ENCODE results near the gene MKLN1. TPM values are rescaled to one million over a fixed set of nuclear protein-coding genes. Genes with fewer than 3 reads are reported as not detected.
"Not testable (repeated sequence)": the region's sequence is repeated elsewhere in the genome, so short reads cannot be mapped to it uniquely, and the experiment has no call there.

MKLN1 gene
- total RNA-seq, 2 experiments from 2014 or later = 38.5 TPM

DNA sequence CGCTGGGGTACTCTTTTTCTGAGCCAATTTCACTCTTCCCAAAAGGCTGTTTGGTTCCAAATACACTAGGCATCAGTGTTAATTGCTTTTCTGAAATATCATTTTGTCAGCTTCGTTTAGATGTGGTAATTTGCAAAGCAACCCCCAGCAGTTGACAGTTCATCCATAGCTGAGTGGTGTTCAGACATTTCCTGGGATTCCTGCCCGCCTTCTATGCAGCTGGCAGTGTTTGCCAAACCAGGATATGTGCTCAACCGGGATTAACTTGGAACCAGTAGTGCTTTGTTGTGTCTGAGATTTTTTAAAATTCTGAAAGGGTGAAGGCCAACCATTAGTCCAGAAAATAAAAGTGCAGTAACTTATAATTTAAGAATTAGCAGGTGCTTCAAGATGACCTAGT, 25.2 kb upstream of the MKLN1 start:
- H3K27me3 Mint-ChIP-seq = no peaks in the 10 kb centered on the region
- intact Hi-C loops (cut with micrococcal nuclease) = no loop called here
- H3K36me3 Mint-ChIP-seq (ENCODE audit: low read depth) = peaks cover 3% of the 10 kb centered on the region
- DNase-seq = no peak
- peaks cover 3% of the 10 kb centered on the region for H3K4me1 Mint-ChIP-seq (ENCODE audit: low read depth)
- CTCF ChIA-PET = interaction anchor here (0.7 to 1.7 kb wide), 9 partner anchors 10 to 405 kb away, joined by 3 to 5 read pairs (median 3); no protein-coding TSS in a partner anchor
- no peak for ATAC-seq
- H3K27ac Mint-ChIP-seq = no peak overlapping the region
- TF ChIP-seq, protein P1, sequence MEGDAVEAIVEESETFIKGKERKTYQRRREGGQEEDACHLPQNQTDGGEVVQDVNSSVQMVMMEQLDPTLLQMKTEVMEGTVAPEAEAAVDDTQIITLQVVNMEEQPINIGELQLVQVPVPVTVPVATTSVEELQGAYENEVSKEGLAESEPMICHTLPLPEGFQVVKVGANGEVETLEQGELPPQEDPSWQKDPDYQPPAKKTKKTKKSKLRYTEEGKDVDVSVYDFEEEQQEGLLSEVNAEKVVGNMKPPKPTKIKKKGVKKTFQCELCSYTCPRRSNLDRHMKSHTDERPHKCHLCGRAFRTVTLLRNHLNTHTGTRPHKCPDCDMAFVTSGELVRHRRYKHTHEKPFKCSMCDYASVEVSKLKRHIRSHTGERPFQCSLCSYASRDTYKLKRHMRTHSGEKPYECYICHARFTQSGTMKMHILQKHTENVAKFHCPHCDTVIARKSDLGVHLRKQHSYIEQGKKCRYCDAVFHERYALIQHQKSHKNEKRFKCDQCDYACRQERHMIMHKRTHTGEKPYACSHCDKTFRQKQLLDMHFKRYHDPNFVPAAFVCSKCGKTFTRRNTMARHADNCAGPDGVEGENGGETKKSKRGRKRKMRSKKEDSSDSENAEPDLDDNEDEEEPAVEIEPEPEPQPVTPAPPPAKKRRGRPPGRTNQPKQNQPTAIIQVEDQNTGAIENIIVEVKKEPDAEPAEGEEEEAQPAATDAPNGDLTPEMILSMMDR (IDR thresholded peaks at IDR 0.05) = no peak
- POLR2A ChIA-PET = interaction anchor here (1.1 kb wide), 1 partner anchor 12 kb away, joined by 3 read pairs; no protein-coding TSS in a partner anchor
- no peak overlapping the region for H3K4me3 Mint-ChIP-seq
- peaks cover 12% of the 10 kb centered on the region for H3K9me3 Mint-ChIP-seq

DNA sequence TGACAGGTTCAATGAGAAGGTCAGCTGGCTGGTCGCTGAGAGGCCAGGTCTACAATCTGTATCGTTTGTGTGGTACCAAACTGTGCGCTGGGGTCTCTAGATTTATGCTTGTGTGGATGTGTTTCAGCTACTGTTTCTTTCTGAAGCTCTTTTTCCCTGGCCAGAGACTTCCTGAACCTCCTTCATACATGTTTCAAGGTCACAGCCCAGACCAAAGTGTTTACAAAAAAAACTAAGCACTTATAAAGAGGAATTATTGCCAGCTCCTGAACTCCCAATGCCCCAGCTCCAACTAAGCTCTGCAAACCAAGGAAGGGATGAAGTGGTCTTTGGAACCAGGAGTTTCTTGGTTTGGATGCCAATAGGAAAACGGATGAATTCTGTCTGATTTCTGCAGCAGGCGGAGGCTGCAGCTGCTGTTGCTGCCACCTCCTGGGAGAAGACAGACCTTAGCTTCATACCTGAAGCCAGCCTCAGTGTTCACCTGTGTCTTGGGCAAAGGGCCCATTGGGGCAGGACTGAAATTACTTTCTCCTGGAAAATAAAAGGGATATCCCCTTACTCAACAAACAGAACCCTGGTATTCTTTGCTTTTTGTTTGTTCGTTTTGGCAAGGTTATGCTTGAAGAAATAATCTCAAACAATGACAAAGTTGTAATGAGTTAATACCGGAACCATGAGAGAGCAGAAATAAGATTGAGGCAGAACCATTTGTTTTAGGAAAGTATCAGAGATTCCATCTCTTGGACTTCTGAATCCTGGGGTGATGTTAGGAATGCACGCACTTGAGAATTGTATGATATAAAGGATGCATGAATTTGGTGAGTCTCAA, 24.6 kb upstream of the MKLN1 start:
- no peak for ATAC-seq
- peak; percentile 22 for DNase-seq
- peaks cover 3% of the 10 kb centered on the region for H3K36me3 Mint-ChIP-seq (ENCODE audit: low read depth)
- H3K4me1 Mint-ChIP-seq (ENCODE audit: low read depth) = peaks cover 3% of the 10 kb centered on the region
- peaks cover 14% of the 10 kb centered on the region for H3K9me3 Mint-ChIP-seq
- H3K4me3 Mint-ChIP-seq = no peak overlapping the region
- CTCF ChIA-PET = interaction anchor here (0.7 to 1.7 kb wide), 9 partner anchors 10 to 406 kb away, joined by 3 to 5 read pairs (median 3); no protein-coding TSS in a partner anchor
- POLR2A ChIA-PET = interaction anchor here (1.1 kb wide), 1 partner anchor 13 kb away, joined by 3 read pairs; no protein-coding TSS in a partner anchor
- H3K27me3 Mint-ChIP-seq = no peaks in the 10 kb centered on the region
- intact Hi-C loops (cut with micrococcal nuclease) = no loop called here
- H3K27ac Mint-ChIP-seq = no peak overlapping the region
- TF ChIP-seq, protein P1 (IDR thresholded peaks at IDR 0.05) = no peak

DNA sequence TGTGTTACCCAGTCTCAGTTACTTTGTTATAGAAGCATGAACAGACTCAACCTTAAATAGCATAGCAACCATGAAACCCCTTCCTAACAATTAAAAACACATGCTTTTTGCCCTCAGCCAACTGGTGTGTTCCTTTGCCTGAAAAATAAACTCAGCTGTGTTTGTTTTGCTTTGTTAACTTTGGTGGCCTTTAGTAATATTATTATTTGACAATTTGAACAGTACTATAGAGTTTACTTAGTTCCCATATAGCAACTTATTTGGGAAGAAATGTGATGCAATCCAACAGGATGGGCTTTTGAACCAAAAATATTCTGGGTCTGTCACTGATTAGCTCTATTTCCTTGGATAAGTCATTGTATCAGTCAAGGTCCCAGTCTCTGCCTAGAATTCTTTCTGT, 22.5 kb upstream of the MKLN1 start:
- CTCF ChIA-PET = interaction anchor here (1.7 kb wide), 1 partner anchor 141 kb away, joined by 4 read pairs; no protein-coding TSS in a partner anchor
- H3K36me3 Mint-ChIP-seq (ENCODE audit: low read depth) = peaks cover 7% of the 10 kb centered on the region
- intact Hi-C loops (cut with micrococcal nuclease) = no loop called here

DNA sequence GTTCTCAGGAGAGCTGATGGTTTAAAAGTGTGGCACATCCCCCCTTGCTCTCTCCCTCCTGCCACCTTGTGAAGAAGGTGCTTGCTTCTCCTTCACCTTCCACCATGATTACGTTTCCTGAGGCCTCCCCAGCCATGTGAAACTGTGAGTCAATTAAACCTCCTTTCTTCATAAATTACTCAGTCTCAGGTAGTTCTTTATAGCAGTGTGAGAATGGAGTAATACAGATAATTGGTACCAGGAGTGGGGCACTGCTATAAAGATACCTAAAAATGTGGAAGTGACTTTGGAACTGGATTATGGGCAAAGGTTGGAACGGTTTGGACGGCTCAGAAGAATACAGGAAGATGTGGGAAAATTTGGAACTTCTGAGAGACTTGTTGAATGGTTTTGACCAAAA, 21.6 kb upstream of the MKLN1 start:
- POLR2A ChIA-PET; H3K27me3 Mint-ChIP-seq; CTCF ChIA-PET; intact Hi-C loops (cut with micrococcal nuclease); H3K4me1 Mint-ChIP-seq (ENCODE audit: low read depth); ATAC-seq; H3K36me3 Mint-ChIP-seq (ENCODE audit: low read depth); H3K4me3 Mint-ChIP-seq; H3K27ac Mint-ChIP-seq: not testable (repeated sequence)
- peak; percentile 7 for DNase-seq
- peaks cover 18% of the 10 kb centered on the region for H3K9me3 Mint-ChIP-seq

More for the DNA sequence above, 22.5 kb upstream of the MKLN1 start:
- Mint-ChIP-seq H3K27me3 (no peaks in the 10 kb centered on the region), H3K4me1 (ENCODE audit: low read depth) (peaks cover 3% of the 10 kb centered on the region), H3K4me3 (no peak overlapping the region), H3K27ac (no peak overlapping the region), H3K9me3 (peaks cover 18% of the 10 kb centered on the region)
- no peak for DNase-seq
- POLR2A ChIA-PET = interaction anchor here (1.1 kb wide), 1 partner anchor 26 kb away, joined by 3 read pairs; no protein-coding TSS in a partner anchor
- ATAC-seq = no peak
- TF ChIP-seq, protein P1 (IDR thresholded peaks at IDR 0.05) = no peak

DNA sequence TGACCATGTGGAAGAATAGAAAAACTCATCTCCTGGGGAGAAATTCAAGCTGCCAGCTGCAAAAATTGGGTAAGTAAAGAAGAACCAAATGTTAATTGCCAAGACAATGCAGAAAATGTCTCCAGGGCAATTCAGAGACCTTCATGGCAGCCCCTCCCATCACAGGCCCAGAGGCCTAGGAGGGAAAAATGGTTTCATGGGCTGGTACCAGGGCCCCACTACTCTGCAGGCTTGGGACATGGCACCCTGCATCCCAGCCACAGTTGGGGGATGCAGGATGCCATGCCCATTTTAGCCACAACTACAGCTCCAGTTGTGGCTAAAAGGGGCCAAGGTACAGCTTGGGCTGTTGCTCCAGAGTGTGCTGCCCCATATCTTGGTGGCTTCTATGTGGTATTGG, 20.9 kb upstream of the MKLN1 start:
- H3K27ac Mint-ChIP-seq = no peak overlapping the region
- no peak for DNase-seq
- no peak overlapping the region for H3K4me3 Mint-ChIP-seq
- H3K9me3 Mint-ChIP-seq = peaks cover 18% of the 10 kb centered on the region
- intact Hi-C loops (cut with micrococcal nuclease) = no loop called here
- no peak for ATAC-seq
- TF ChIP-seq, protein P1 (IDR thresholded peaks at IDR 0.05) = no peak
- ChIA-PET CTCF (interaction anchor here (1.0 kb wide), 1 partner anchor 45 kb away, joined by 3 read pairs; no protein-coding TSS in a partner anchor), POLR2A (no interaction called here)
- H3K36me3 Mint-ChIP-seq (ENCODE audit: low read depth) = peaks cover 7% of the 10 kb centered on the region
- peaks cover 3% of the 10 kb centered on the region for H3K4me1 Mint-ChIP-seq (ENCODE audit: low read depth)
- H3K27me3 Mint-ChIP-seq = no peaks in the 10 kb centered on the region

Measured in activated CD8-positive, alpha-beta T cell treated with anti-CD3 and anti-CD28 coated beads for 36 hours (primary cell).